Upper lobe of left lung (tissue), 4 donors: ENCODE results near the gene BCAS3.

Source experiments
- CTCF ChIP-seq, 6 experiments: fragments of 450-650 bp in 4 of 6; fragments of 200-600 bp in 2 of 6; sonication (generic) in 2 of 6; IDR thresholded peaks; one replicate each; pipeline ENCODE4 v1.5.1; 2016 to 2019; ENCODE audit warnings: antibody characterized with exemption in 6 of 6
- POLR2A ChIP-seq, 4 donors: fragments of 450-650 bp; IDR thresholded peaks; one replicate each; pipeline ENCODE4 v1.5.1; 2016 to 2017; ENCODE audit warnings: antibody characterized with exemption in 4 of 4, mild to moderate bottlenecking in 2 of 4

- TF ChIP-seq POLR2A (IDR thresholded peaks at IDR 0.05) (no peak), CTCF (IDR thresholded peaks at IDR 0.05) (no peak)
These were observed 653.5 kb downstream of the BCAS3 start for GRCh38 chr17:61331178-61331577.
